GM18520 (cell line): ENCODE measurements around the gene RAB17.

Experiments used
- ATAC-seq: cut with Tn5 transposase; IDR thresholded peaks from one replicate; pipeline ENCODE4 v1.9.1; 2021; ENCODE audit not compliant: unreplicated experiment

RAB17 gene

GRCh38 chr2:237581326-237581725 lies 9.2 kb downstream of the RAB17 start:
- no peak for ATAC-seq

DNA sequence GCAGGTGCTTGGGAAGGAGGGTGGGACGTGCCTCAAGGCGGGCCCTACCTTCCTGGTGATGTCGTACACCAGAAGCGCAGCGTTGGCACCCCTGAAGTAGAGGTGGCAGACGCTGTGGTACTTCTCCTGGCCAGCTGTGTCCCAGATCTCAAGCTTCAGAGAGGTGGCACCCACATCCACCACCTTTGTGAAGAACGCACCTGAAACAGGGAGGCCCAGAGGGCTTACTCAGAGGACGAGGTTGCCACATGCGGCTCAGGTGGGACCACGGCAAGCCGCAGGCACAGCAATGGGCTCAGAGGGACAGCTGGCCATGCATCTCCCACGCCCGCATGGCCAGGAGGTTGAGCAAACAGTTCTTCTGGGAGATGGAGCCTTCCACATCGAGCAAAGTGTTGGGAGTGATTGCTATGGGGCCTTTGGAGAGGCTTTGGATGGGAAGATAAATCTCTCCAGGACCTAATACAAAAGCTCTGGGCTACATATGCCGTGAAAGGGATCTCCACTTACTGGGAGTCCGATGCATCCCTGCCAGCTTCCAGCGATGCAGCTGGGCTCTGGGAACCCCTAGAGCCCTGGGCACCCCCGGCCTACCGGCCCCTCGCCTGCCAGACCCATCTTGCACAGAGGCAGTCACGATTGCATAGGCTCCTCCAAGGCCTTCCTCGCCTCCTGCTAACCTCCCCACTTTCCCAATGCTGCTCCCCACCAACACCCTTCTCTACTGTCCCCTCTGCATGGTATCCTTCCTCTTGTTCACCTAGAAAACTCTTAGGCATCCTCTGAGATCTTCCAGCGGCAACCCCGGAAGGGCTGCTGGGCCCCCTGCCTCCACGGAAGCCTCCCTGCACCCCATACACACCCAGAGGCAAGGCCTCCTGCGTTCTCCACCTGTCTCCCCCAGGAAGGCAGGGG lies 12.3 kb downstream of the RAB17 start:
- no peak for ATAC-seq

GRCh38 chr2:237577458-237577857 lies 13.1 kb downstream of the RAB17 start:
- no peak for ATAC-seq

DNA sequence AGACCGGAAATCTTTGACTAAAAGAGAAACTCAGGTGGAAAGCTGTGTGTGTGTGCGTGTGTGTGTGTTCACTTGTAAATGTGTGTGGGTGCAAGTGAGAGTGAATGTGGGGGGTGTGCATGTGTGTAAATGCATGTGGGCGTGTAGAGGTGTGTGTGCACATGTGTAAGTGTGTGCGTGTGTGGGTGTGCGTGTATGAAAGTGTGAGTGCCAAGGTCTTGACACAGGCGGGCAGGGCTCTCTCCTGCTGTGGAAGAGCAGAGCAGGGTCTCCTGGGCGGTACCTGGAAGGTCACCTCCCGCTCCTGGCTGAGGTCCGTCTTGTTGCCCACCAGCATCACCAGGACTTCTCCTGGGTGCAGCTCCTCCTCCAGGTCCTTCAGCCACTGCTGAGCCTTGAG lies 13.6 kb downstream of the RAB17 start:
- no peak for ATAC-seq

GRCh38 chr2:237575869-237576862 lies 14.4 kb downstream of the RAB17 start:
- ATAC-seq: no peak

DNA sequence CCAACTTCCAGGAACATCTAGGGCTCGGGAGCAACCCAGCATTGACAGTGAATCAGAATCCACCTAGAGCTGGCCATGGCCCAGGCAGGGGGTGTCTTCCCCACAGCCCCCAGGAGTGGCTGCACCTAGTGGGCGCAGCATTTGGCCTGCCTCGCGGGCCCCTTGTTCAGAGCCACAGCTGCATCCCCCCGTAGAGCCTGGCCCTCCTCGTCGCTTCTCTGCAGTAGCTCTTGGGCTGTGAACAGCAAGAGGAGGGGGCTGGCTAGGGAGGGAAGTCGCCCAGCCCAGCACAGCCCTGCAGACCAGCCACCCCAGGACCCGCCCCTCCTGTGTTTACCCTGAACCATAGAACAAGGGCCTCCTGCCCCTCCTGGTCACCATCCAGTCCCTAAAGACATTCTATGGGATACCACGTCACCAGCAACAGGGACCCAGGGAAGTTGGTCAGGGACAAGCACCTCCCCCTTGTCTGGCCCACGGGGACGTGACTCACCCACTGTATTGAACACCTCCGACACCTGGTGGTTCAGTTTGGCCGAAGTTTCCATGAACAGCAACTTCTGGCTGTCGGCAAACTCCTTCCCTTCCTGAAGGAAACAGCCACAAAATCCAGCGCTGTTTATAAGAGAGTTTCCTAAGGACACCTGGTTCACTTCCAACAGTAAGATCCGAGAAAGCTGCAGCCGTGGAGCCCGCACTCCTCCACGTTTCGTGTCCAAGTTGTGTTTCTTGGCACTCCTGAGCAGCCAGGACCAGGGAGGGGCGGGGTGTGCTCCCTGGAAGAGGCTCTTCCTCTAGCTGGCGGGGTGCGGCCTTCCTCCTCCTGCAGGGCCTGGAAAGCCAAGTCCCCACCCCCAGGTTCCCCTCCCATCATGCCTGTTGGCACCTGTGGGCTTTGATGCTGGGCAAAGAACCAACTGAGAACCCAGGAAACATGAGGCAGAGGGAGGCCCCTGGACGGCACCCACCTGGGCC lies 15.4 kb downstream of the RAB17 start:
- ATAC-seq: no peak

DNA sequence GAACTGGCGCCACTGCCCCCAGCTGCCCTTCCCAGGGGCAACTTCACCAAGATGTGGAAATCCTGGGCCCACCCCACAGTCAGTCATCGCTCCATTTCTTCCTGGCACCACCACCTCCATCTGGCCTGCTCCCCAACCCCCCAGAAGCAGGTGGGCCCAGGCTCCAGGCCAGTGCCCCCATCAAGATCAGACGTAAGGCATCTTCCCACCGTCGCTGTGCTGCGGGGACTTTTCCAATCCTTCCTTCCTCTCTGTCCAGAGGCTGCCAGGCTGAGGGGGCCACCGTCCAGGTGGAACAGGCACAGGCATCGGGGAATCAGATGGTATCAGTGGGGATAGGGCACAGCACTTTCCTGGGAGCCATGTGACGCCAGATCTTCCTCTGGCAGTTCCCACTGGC lies 16.1 kb downstream of the RAB17 start:
- no peak for ATAC-seq

DNA sequence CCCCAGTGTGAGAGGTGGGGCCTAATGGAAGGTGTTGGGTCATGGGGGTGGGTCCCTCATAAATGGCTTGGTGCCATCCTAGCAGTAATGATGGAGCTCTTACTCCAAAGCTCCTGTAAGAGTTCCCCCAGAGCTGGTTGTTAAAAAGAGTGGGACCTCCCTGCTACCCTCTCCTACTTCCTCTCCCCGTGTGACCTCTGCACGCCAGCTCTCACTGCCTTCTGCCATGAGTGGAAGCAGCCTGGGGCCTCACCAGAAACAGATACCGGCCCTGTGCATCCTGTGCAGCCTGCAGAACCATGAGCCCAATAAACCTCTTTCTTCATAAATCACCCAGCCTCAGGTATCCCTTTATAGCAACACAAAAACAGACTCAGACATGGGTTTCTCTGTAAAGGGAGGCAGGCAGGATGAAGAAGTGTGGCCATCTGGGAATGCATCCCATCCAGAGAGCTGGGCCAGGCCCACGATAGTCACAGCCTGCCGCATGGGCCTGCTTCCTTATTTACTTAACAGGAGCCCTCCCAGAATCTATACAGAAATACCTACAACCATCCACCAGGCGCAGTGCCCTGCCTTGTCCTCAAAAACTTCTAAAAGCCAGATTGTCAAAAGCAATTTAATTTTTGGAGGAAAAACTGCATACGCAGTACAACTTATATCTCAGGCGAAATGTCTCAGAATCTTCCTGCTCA lies 16.7 kb downstream of the RAB17 start:
- no peak for ATAC-seq

DNA sequence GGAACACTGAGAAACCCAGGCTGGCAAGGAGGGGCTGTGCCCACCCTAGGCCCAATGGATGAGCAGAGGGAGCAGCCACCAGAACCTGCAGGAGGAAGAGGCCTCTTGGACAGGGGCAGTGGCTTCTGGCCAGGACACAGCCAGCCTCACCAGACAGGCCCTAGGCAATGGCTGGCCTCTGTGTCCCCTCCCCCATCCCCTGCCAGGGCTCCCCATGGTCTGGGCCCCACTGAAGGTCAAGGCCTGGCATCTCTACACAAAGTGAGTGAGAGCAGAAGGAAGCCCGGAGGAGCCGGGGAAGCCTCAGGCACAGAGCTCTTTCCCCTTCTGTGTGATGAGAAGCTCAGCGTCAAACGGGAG lies 17.8 kb downstream of the RAB17 start:
- no peak for ATAC-seq

GRCh38 chr2:237572021-237572741 lies 18.4 kb downstream of the RAB17 start:
- no peak for ATAC-seq

GRCh38 chr2:237571551-237571950 lies 19.0 kb downstream of the RAB17 start:
- ATAC-seq: no peak

- ATAC-seq: no peak
Observed at GRCh38 chr2:237570776-237571335, 19.7 kb downstream of the RAB17 start.

DNA sequence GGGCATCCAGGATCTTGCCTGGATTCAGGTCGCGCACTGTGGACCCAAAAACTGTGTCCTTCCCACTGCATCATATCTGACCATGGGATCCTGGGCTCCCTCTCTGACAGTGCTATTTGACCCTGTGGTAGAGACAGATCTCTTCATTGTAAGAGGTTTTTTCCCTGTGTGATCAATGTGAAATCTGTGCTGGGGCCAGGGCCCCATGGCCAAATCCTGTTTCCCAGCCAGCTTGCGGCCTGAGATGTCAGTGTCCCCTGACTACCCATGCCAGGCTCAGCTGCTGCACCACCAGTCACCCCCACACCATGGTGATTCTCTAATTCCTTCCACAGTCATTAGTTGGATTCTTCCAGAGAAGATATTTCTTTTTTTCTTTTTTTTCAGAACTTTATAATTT lies 20.6 kb downstream of the RAB17 start:
- no peak for ATAC-seq

- ATAC-seq: no peak
Observed at GRCh38 chr2:237569041-237569440, 21.5 kb downstream of the RAB17 start.

DNA sequence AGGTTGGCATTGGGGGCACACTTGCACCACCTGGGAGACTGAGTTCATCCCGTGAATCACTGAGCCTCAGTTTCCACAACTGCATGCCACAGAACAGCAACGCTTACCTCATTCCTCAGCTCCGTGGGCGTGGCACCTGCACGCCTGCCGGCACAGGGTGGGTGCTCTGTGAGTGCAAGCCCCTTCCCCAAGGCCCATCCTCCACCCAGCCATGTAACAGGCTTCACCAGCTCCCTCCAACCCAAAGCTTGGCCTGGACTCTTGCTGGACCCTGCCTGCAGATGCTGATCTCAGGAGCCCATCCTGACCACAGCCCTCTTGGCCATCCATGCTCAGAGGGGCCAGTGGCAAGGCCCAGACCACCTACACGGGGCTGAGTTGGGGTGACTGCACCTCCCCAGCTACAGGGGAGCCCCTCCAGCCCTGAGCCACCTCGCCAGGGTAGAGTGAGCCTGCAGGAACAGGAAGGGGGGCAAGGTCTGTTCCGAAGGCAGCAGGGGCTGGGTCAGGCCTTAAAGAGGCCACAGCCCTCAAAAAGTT lies 22.3 kb downstream of the RAB17 start:
- no peak for ATAC-seq

GRCh38 chr2:237567276-237568029 lies 23.1 kb downstream of the RAB17 start:
- no peak for ATAC-seq

DNA sequence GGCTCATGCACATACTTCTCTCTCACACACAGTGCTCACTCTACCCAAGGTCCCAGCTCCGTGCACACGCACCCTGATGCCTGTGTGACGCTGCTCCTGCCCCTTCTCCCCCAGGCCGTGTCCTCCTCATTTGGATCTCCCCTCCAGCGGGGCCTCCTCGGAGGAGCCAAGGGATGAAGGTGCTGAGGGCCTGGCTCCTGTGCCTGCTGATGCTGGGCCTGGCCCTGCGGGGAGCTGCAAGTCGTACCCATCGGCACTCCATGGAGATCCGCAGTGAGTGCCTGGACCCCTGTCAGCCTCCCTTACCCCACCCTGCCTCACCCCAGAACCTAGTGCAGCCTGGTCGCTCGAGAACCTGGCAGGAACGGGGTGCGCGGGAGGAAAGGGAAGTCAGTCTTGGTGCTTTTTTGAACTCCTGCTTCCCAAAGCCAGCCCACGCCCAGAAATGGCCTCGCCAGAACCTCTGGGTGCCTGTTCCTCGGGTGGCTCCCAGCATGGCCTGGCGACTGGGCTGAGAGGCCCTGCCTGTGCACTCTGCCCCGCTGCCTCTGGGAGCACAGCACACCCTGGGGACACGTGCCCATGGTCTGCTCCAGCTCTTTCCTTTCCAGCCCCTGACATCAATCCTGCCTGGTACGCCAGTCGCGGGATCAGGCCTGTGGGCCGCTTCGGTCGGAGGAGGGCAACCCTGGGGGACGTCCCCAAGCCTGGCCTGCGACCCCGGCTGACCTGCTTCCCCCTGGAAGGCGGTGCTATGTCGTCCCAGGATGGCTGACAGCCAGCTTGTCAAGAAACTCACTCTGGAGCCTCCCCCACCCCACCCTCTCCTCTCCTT lies 23.9 kb downstream of the RAB17 start, which contains the start of gene PRLH:
PRLH (plus strand) TSS at position 174 of the 835 bp plus-strand sequence; CDS start at position 174, 0 bp downstream.
- no peak for ATAC-seq
